Activated CD8-positive, alpha-beta T cell treated with anti-CD3 and anti-CD28 coated beads for 36 hours (primary cell): ENCODE measurements around the gene SLC8A1. TPM values are rescaled to one million over a fixed set of nuclear protein-coding genes. Genes with fewer than 3 reads are reported as not detected.

Source experiments
- ATAC-seq: fragments of 200-7000 bp; cut with Tn5 transposase; one replicate; pipeline ENCODE4 v1.10.0; 2021; ENCODE audit warnings: mild to moderate bottlenecking, moderate library complexity
- CTCF ChIA-PET: fragments of 350-600 bp; sonication (Branson Sonifier 250); formaldehyde crosslinking; loops from one replicate; lab custom pipeline; 2021; ENCODE audit warnings: antibody characterized with exemption; lab: Charles Lee
- POLR2A ChIA-PET: fragments of 350-600 bp; sonication (Branson Sonifier 250); formaldehyde crosslinking; loops from one replicate; lab custom pipeline; 2021; ENCODE audit warnings: antibody characterized with exemption; lab: Charles Lee
- DNase-seq: peaks from one replicate; pipeline ENCODE4 v3.0.0-alpha.2; 2020
- H3K27ac Mint-ChIP-seq: one replicate; pipeline ENCODE4 v1.8.0; 2021; ENCODE audit warnings: mild to moderate bottlenecking, mixed read lengths
- H3K27me3 Mint-ChIP-seq: one replicate; pipeline ENCODE4 v1.8.0; 2021; ENCODE audit warnings: mixed read lengths
- H3K36me3 Mint-ChIP-seq: one replicate; pipeline ENCODE4 v1.8.0; 2021; ENCODE audit warnings: low read depth, mixed read lengths
- H3K4me1 Mint-ChIP-seq: one replicate; pipeline ENCODE4 v1.8.0; 2021; ENCODE audit warnings: low read depth, mixed read lengths
- H3K4me3 Mint-ChIP-seq: one replicate; pipeline ENCODE4 v1.8.0; 2021; ENCODE audit warnings: mild to moderate bottlenecking, moderate library complexity, mixed read lengths
- H3K9me3 Mint-ChIP-seq: one replicate; pipeline ENCODE4 v1.8.0; 2021; ENCODE audit warnings: mixed read lengths
- CTCF ChIP-seq: fragments of 200-600 bp; IDR thresholded peaks from one replicate; pipeline ENCODE4 v1.8.0; 2022; ENCODE audit warnings: antibody characterized with exemption, mild to moderate bottlenecking
- intact Hi-C: fragments of 100-400 bp; cut with micrococcal nuclease; formaldehyde crosslinking; loops from one replicate; pipeline ENCODE4 v1.10.0; 2022
- total RNA-seq, 2 experiments: library from RNA; stranded (reverse); gene quantifications; one replicate each; pipeline ENCODE4 v1.2.3, GENCODE V29; 2021

Gene SLC8A1
- total RNA-seq, 2 experiments from 2014 or later = 0.23 to 0.34 TPM

DNA sequence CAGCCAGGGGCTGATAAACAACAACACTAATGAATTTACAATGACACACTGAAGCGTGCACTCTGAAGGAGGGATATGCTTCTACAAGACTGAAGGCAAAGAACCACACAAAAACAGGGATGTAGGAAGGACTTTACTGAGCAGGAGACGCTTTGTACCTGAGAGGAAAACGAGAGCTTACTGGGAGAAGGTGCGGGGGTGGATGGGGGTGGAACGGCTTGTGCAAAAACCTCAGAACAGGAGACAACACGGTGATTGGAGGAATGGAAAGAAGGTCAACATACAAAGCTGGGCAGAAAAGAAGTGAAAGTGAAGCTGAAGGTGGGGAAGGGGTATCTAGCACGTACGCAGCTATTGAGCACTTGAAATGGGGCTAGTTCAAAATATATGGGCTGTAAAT lies 93.1 kb downstream of the SLC8A1 start:
- intact Hi-C loops = no loop called here
- Mint-ChIP-seq H3K4me1 (no peaks in the 10 kb centered on the region), H3K27me3 (peaks cover 4% of the 10 kb centered on the region), H3K36me3 (no peaks in the 10 kb centered on the region), H3K4me3 (no peak overlapping the region), H3K9me3 (no peaks in the 10 kb centered on the region), H3K27ac (no peak overlapping the region)
- CTCF ChIA-PET = no interaction called here
- no peak for TF ChIP-seq CTCF
- DNase-seq (no peak), ATAC-seq (no peak)
- POLR2A ChIA-PET = no interaction called here

DNA sequence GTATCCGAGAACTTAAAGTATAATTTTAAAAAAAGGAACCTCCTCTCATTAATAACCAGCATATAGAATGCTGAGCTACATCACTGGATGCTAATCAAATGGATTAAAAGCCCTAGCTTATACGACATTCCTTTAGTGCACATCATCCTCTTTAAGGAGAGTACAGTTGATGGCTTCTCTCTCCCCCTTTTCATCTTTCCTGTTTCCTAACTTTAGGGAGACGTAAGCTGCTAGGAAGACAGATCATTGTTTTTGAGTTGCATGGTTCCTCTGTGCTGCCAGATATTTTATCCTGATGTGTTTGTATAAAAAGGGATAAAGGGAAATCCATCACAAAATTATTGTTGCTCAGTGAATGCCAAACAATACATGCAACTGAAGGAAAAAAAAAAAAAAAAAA lies 94.2 kb downstream of the SLC8A1 start:
- Mint-ChIP-seq H3K27me3 (peaks cover 3% of the 10 kb centered on the region), H3K36me3 (no peaks in the 10 kb centered on the region), H3K4me1 (no peaks in the 10 kb centered on the region), H3K4me3 (no peak overlapping the region), H3K27ac (no peak overlapping the region), H3K9me3 (no peaks in the 10 kb centered on the region)
- DNase-seq (no peak), ATAC-seq (no peak)
- POLR2A ChIA-PET = no interaction called here
- intact Hi-C loops = no loop called here
- CTCF ChIA-PET = no interaction called here
- no peak for TF ChIP-seq CTCF

- Mint-ChIP-seq H3K36me3 (no peaks in the 10 kb centered on the region), H3K27me3 (peaks cover 3% of the 10 kb centered on the region), H3K4me1 (no peaks in the 10 kb centered on the region), H3K4me3 (no peak overlapping the region), H3K9me3 (no peaks in the 10 kb centered on the region), H3K27ac (no peak overlapping the region)
- ATAC-seq = no peak
- intact Hi-C loops = no loop called here
- ChIA-PET CTCF (no interaction called here), POLR2A (interaction anchor here (1.0 kb wide), 1 partner anchor 8 kb away, joined by 3 read pairs; no protein-coding TSS in a partner anchor)
- no peak for DNase-seq
- no peak for TF ChIP-seq CTCF
Measured at GRCh38 chr2:40355451-40355850, 96.4 kb downstream of the SLC8A1 start.

- ATAC-seq = no peak
- no peaks in the 10 kb centered on the region for H3K9me3 Mint-ChIP-seq
- TF ChIP-seq CTCF = no peak
- DNase-seq = no peak
- intact Hi-C loops = no loop called here
- no peak overlapping the region for H3K27ac Mint-ChIP-seq
- POLR2A ChIA-PET = no interaction called here
- CTCF ChIA-PET = no interaction called here
- no peaks in the 10 kb centered on the region for H3K36me3 Mint-ChIP-seq
- H3K4me3 Mint-ChIP-seq = no peak overlapping the region
- H3K27me3 Mint-ChIP-seq = peaks cover 3% of the 10 kb centered on the region
- no peaks in the 10 kb centered on the region for H3K4me1 Mint-ChIP-seq
Measured at GRCh38 chr2:40353231-40353630, 98.7 kb downstream of the SLC8A1 start.

DNA sequence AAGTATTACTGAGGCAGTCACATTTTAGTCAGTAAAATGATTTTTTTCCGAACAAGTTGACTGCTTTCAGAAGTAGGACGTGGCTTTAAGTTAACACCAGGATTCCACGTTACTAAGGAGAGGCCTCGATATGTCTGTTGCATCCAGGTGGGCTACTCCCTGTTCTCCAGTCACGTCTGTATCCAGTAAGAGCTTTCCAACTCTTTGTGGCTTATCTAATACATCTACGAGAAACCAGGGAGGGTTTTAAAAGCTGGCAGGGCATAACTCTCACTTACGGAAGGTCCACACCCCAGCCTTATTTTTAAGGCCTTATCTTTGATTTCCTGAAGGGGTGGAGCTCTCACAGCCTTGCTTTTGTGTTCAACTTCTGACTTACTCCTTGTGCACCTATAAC lies 99.2 kb downstream of the SLC8A1 start:
- peaks cover 3% of the 10 kb centered on the region for H3K27me3 Mint-ChIP-seq
- no peaks in the 10 kb centered on the region for H3K36me3 Mint-ChIP-seq
- no peaks in the 10 kb centered on the region for H3K9me3 Mint-ChIP-seq
- DNase-seq (no peak), ATAC-seq (no peak)
- H3K4me1 Mint-ChIP-seq = no peaks in the 10 kb centered on the region
- ChIA-PET CTCF (no interaction called here), POLR2A (no interaction called here)
- TF ChIP-seq CTCF = no peak
- intact Hi-C loops = no loop called here
- no peak overlapping the region for H3K27ac Mint-ChIP-seq
- H3K4me3 Mint-ChIP-seq = no peak overlapping the region
